Measurements from ENCODE around the gene DGKQ.

DGKQ gene

DNA sequence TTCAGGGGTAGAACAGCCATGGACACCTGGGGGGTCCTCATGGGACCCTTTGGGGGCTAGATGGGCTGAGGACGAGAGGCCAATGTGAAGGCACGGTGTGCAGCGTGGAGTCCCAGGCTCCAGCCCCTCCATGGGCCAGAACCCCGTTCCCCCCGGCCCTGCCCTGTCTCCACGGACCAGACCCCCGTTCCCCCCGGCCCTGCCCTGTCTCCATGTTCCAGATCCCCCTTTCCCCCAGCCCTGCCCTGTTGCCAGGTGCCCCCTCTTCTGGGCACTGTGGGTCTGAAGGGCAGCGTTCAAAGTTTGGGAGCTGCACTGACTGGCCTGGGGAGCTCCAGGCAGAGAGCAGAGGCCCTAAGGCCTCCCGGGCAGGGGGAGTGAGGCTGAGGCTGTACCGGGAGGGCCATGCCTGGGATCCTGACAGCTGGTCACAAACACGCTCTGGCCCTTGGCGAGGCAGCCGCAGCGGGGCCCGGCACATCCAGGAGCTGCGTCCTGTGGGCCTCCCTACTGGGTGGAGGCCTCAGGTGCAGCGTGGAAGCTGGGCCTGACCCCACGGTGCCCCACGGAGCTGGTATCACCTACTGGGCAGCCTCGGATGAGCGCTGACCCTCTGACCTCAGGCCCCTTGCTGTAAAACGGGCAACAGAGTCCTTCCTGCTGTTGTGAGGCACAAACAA is 8.9 kb downstream of the DGKQ start:
- in situ Hi-C loops (cut with HindIII; ENCODE audit: low sequenced_read_pairs) = no loop called here
- TF ChIP-seq CTCF (IDR thresholded peaks at IDR 0.05; ENCODE audit: low read depth, low read length) = no peak

GRCh38 chr4:963276-964225 is 9.8 kb downstream of the DGKQ start:
- in situ Hi-C loops (cut with HindIII; ENCODE audit: low sequenced_read_pairs) = no loop called here
- no peak for TF ChIP-seq CTCF (IDR thresholded peaks at IDR 0.05; ENCODE audit: low read depth, low read length)
- DNase-seq (ENCODE audit: low read depth, low spot score) = no peak
- H3K4me3 ChIP-seq (ENCODE audit: low read depth, low read length) = no peak overlapping the region

More for the DNA sequence above, 8.9 kb downstream of the DGKQ start:
- no peak overlapping the region for H3K4me3 ChIP-seq (ENCODE audit: low read depth, low read length)
- no peak for DNase-seq (ENCODE audit: low read depth, low spot score)

DNA sequence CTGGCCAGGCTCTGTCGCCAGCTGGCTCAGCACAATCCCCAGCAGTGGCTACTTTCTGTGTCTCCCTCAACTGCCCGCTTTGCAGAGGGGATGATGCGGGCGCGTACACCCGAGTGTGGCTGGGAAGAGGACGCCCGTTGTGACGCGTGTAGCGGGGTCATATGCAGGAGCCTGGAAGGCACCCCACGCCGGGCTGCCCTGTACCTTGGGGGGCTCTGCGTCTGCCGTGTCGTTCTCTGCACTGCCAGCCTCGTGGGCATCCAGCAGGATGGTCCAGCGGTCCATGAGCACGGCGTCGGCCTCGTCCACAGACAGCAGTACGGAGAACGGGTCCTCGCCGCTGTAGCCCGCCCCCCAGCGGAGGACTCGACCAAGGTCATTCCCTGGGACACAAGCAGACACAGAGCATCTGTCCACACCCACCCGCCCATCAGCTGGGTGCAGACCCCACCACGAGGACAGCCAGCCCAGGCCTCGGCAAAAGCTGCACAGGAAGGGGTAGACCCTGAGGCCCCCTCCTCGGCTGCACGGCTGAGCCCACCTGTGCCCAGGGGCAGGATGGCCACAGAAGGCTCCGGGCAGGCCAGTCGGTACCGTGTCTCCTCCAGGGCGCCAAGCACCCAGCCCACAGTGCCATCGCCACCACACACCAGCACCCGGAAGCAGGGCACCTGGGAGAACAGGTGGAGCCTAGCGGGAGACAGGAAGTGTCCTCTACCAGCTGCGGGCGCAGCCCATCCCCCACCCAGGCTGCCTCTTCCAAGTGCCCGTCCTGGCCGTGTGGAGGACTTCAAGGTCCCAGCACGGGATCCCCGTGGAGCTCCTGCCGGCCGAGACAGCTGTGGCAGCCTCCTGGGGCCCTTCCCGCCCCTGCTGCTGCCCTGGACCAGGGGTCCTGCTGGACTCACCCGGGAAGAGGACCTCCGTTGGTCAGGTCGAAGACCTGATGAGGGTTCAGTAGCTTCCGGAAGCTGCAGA is 10.8 kb downstream of the DGKQ start:
- no peak overlapping the region for H3K4me3 ChIP-seq (ENCODE audit: low read depth, low read length)
- in situ Hi-C loops (cut with HindIII; ENCODE audit: low sequenced_read_pairs) = no loop called here
- TF ChIP-seq CTCF (IDR thresholded peaks at IDR 0.05; ENCODE audit: low read depth, low read length) = no peak
- DNase-seq (ENCODE audit: low read depth, low spot score) = no peak

GRCh38 chr4:961351-962230 is 11.8 kb downstream of the DGKQ start:
- in situ Hi-C loops (cut with HindIII; ENCODE audit: low sequenced_read_pairs) = no loop called here
- TF ChIP-seq CTCF (IDR thresholded peaks at IDR 0.05; ENCODE audit: low read depth, low read length) = no peak
- H3K4me3 ChIP-seq (ENCODE audit: low read depth, low read length) = no peak overlapping the region
- no peak for DNase-seq (ENCODE audit: low read depth, low spot score)

- DNase-seq (ENCODE audit: low read depth, low spot score) = no peak
- no peak overlapping the region for H3K4me3 ChIP-seq (ENCODE audit: low read depth, low read length)
- in situ Hi-C loops (cut with HindIII; ENCODE audit: low sequenced_read_pairs) = no loop called here
- no peak for TF ChIP-seq CTCF (IDR thresholded peaks at IDR 0.05; ENCODE audit: low read depth, low read length)
Measured at GRCh38 chr4:960636-961350, 12.6 kb downstream of the DGKQ start.
